ENCODE results near the gene CEP170. TPM values are rescaled to one million over a fixed set of nuclear protein-coding genes. Genes with fewer than 3 reads are reported as not detected.

Gene CEP170
- total RNA-seq, 2 experiments from 2014 or later: 23.9 to 26.6 TPM

Other genes with a start within 250 kb of the CEP170 start
- 10 to 100 TPM; 17.7 to 25.4 TPM for gene SDCCAG8, start 760 bp upstream of the CEP170 start, total RNA-seq

Measured in CD8-positive, alpha-beta T cell (primary cell).